Measurements from ENCODE around the gene TAF5L. TPM values are rescaled to one million over a fixed set of nuclear protein-coding genes. Genes with fewer than 3 reads are reported as not detected.
"Not testable (repeated sequence)": the region's sequence is repeated elsewhere in the genome, so short reads cannot be mapped to it uniquely, and the experiment has no call there.

TAF5L gene
- polyA plus RNA-seq, 5 donors: 16.5 to 19.2 (median 18.5) TPM

DNA sequence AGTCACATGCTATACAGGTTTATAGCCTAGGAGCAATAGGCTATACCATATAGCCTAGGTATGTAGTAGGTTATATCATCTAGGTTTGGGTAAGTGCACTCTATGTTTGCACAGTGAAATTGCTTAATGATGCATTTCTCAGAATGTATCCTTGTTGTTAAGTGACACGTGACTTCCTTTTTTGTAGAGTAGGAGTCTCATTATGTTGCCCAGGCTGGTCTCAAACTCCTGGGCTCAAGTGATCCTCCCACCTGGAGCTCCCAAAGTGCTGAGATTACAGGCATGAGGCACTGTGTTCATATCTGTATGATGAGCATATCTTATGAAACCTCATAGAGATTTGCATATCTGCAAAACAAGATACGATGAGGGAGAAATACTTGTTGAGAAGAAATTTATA lies 53.6 kb downstream of the TAF5L start:
- DNase-seq: no peak

DNA sequence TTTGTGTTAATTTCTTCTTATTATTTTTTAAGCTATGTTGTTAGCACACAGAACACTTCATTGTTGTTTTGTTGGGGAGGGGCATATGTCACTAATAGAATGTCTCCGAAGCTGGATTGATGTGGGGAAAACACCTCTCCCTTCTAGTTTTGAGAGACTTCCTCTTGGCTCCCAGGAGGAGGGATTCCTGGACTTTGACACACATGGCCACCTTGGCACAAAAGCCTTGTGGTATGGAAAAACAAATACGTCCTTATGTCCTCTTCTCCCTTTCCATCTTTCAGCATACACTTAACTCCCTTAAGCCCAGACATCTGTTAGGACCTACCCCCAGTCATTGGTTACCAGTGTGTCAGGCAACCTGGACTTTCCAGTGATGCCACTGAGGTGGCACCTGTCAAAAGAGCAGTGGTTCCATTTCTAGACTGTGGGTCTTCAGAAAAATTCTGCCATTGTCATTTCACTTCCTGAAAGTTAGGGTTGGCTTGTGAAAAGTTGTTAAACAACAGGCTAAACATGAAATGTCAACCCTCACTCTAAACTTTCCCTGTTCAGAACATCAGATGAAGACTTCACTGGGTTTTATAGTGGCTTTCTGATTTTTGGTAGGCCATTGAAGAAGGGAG lies 54.9 kb downstream of the TAF5L start:
- no peak for DNase-seq

DNA sequence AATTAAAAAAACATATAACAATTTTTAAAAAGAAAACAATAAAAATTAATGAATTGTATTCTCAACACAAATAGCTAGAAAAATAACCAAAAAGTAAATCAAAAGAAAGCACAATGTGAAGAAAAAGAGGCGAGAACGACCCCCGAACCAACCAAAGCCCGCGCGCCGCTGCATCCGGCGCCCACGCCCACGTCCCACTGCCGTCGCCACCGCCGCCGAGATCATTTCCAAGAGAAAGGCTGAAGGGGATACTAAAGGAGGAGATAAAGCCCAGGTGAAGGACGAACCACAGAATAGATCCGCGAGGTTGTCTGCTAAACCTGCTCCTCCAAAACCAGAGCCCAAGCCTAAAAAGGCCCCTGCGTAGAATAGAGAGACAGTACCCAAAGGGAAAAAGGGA lies 55.6 kb downstream of the TAF5L start:
- no peak for DNase-seq

DNA sequence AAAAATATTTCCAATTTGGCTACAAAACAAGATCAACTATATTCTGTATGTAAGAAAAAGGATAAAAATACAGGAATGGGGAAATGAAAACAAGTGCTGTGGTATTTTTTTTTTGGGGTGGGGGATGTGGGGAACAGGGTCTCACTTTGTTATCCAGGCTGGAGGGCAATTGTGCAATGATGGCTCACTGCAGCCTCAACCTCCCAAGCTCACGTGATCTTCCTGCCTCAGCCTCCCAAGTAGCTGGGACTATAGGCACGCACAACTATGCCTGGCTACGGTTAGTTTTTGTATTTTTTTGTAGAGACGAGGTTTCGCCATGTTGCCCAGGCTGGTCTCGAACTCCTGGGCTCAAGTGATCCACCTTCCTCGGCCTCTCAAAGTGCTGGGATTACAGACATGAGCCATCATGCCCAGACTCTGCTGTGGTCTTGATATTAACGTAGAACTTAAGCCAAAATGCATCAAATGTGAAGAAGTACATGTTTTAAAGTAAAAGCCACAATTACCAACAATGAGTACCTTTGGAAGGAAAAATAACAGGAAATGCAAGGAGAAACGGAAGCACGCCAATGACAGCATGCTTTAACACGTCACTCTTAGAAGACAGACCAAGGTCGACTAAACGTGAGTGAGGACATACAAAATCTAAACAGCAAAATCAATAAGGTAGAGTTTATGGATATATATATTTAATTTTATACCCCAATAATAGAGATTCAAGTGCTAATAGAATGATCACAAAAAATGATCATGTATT lies 58.6 kb downstream of the TAF5L start:
- no peak for DNase-seq

DNA sequence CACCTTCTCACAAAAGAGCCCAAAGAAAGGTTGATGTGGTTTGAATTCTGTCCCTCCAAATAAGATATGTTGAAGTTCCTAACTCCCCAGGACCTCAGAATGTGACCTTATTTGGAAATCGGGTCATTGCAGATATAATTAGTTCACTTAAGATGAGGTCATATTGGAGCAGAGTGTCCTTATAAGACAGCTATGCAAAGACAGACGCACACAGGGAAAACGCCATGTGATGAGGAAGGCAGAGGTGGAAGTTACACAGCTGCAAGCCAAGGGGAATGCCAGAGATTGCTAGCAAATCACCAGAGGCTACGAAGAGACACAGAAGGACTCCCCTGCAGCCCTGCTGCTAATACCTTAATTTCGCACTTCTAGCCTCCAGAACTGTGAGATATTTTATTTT lies 62.2 kb downstream of the TAF5L start:
- DNase-seq: no peak

GRCh38 chr1:229563241-229563640 lies 62.7 kb downstream of the TAF5L start:
- DNase-seq: no peak

GRCh38 chr1:229562686-229563085 lies 63.2 kb downstream of the TAF5L start:
- no peak for DNase-seq

DNA sequence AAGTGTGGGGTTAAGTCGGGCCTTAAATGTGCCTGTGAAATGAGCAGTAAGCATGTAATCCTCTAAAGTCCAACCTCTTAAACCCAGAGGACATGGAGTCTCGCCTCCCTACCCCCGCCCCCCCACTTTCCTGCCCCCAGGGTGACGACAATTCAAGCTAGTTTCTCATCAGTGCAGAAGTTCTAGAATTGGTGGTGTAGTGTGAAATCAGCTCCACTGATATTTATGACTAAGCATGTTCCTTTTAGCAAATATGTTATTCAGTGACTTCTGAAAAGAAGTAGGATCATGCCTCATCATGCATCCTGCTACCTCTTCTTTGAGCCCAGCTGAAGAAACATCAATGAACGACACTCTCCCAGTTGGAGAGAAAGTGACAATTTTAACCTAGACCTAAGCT lies 64.8 kb downstream of the TAF5L start:
- no peak for DNase-seq

DNA sequence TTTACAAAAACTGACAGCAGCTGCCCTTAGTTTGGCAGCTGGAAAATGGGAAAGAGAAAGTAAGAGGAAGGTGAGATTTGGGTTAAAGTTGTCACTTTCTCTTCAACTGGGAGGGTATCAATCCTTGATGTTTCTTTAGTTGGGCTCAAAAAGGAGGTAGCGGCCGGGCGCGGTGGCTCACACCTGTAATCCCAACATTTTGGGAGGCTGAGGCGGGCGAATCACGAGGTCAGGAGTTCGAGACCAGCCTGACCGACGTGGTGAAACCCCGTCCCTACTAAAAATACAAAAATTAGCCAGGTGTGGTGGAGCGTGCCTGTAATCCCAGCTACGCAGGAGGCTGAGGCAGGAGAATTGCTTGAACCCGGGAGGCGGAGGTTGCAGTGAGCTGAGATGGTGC lies 65.8 kb downstream of the TAF5L start:
- DNase-seq: not testable (repeated sequence)

- DNase-seq: not testable (repeated sequence)
Measured at GRCh38 chr1:229559336-229559801, 66.6 kb downstream of the TAF5L start.

- peak; percentile 99 for DNase-seq
Measured at GRCh38 chr1:229558460-229559335, 67.2 kb downstream of the TAF5L start, which contains the start of gene ABCB10. TSS of gene ABCB10 (minus strand) at chr1:229558707. CDS start at chr1:229558652, 55 bp downstream.

DNA sequence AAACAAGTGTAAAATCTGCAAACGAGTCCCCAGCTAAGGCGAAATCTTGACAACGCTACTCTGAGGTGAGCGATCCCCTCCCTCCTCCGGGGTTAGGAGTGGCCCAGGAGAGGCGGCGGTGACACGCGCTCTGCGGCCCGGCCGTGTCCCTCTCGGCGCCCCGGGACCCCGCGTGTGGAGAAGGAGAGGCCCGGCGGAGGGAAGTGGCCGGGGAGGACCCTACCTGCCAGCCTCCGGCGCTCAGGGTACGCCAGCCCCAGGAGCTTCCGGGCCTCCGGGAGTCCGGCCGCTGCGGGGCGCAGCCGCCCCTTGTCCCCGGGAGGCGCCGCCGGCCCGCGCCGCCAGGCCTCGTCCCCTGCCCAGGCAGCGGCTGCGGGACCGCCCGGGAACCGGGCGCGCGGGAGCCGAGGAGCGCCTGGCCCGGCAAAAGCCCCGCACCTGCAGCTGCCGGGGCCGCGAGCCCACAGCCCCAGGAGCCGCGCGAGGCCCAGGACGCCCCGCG lies 68.0 kb downstream of the TAF5L start:
- peak; percentile 13 to 19 for DNase-seq

DNA sequence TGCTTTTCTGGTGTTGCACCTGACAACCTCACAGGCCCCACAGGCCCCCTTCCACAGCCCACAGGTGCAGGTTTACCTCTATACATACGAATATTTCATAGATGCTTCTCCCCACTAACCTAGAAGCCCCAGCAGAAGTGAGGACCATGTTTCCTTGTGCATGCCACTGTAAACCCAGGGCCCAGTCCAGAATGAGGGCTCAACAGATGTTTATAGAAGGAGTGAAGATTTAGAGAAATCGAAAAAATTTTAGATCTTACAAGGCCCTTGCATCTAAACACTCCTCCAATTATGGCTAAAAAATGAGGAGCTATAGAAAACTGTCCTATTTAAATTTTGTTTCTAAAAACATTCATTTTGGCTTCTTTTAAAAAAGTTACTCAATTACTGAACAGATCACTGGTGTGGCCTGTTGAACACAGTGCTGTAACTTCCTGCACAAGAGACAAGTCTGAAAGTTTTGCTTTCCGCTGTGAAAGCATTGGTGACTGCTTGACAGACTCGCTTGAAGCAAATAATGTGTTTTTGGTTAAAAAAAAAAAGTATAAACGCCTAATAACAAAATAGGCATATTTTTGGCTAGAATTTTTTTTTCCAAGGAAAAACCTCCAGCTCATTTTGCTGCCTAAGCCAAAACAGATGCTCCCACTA lies 68.6 kb downstream of the TAF5L start:
- DNase-seq: no peak

- DNase-seq: no peak
Measured at GRCh38 chr1:229554886-229555621, 70.9 kb downstream of the TAF5L start.

DNA sequence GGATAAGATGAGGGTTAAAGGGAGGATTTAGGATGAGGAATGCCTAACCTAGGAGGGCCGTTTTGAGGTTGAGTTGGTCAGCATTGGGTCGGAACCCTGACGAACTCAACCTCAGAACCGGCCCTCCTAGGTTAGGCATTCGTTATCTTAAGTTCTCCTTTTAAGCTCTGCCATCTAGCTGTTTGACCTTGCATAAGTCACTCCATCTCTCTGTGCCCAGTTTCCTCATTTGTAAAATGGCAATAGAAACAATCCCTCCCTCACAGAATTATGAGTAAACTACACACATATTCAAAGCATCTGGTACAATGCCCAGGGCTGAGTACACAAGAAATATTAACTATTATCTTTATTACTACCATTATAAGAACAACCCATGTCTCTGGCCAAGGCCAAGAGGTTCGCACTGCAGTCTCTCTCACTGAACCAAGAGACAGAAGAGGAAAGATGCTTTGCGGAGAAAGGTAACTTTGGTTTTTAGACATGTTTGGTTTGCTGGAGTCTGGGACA lies 72.2 kb downstream of the TAF5L start:
- DNase-seq: no peak

DNA sequence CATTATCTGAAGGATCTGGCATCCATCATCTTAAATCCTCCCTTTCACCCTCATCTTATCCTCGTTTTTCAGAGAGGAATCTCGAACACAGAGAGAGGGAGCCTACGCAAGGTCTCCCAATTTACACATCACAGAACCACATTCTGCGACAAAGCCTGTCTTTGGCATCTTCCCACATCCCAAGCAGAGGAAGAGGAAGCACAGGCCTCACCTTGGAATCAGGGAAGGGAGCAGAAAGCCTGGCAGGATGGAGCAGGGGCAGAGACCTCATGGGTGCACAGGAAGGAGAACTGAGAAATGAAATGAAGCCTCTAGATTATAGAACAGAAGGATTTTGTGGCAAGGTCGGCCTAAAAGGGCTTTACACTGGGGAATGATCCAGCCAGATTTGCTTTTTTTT lies 73.2 kb downstream of the TAF5L start:
- DNase-seq: no peak

- no peak for DNase-seq
Measured at GRCh38 chr1:229550812-229551567, 74.9 kb downstream of the TAF5L start.

GRCh38 chr1:229547542-229547941 lies 78.4 kb downstream of the TAF5L start:
- no peak for DNase-seq

- no peak for DNase-seq
Measured at GRCh38 chr1:229544587-229544986, 81.3 kb downstream of the TAF5L start.
